ENCODE results near the gene ZBTB37.
"Not testable (repeated sequence)": the region's sequence is repeated elsewhere in the genome, so short reads cannot be mapped to it uniquely, and the experiment has no call there.

ZBTB37 gene

GRCh38 chr1:173868266-173869020 lies at the start of gene ZBTB37:
Gene ZBTB37 (plus strand): TSS chr1:173868380. CDS start chr1:173870226, 1,846 bp downstream.
- DNase-seq (ENCODE audit: low read depth in 2 of 2) = peak; percentile 82 to 88

GRCh38 chr1:173818459-173818858 lies 49.7 kb upstream of the ZBTB37 start:
- no peak for DNase-seq (ENCODE audit: low read depth in 2 of 2)

GRCh38 chr1:173821680-173822079 lies 46.5 kb upstream of the ZBTB37 start:
- DNase-seq (ENCODE audit: low read depth in 2 of 2) = no peak

- no peak for DNase-seq (ENCODE audit: low read depth in 2 of 2)
Observed at GRCh38 chr1:173823781-173824314, 44.3 kb upstream of the ZBTB37 start.

GRCh38 chr1:173824315-173825081 lies 43.7 kb upstream of the ZBTB37 start, which contains the start of the genes CENPL and DARS2:
Gene CENPL (minus strand): TSS chr1:173824883. CDS start chr1:173811299, 13,584 bp downstream.
Gene DARS2 (plus strand): TSS chr1:173824673. CDS start chr1:173825230, 557 bp downstream.
- DNase-seq (ENCODE audit: low read depth in 2 of 2) = peak; percentile 77 to 87

- DNase-seq (ENCODE audit: low read depth in 2 of 2) = no peak
Observed at GRCh38 chr1:173827611-173828010, 40.6 kb upstream of the ZBTB37 start.

- DNase-seq (ENCODE audit: low read depth in 2 of 2) = no peak
Observed at GRCh38 chr1:173832748-173833147, 35.4 kb upstream of the ZBTB37 start.

GRCh38 chr1:173852105-173852504 lies 16.1 kb upstream of the ZBTB37 start:
- no peak for DNase-seq (ENCODE audit: low read depth in 2 of 2)

- no peak for DNase-seq (ENCODE audit: low read depth in 2 of 2)
Observed at GRCh38 chr1:173853074-173853473, 15.1 kb upstream of the ZBTB37 start.

GRCh38 chr1:173856014-173856413 lies 12.2 kb upstream of the ZBTB37 start:
- no peak for DNase-seq (ENCODE audit: low read depth in 2 of 2)

- DNase-seq (ENCODE audit: low read depth in 2 of 2) = no peak
Observed at GRCh38 chr1:173856903-173857302, 11.3 kb upstream of the ZBTB37 start.

GRCh38 chr1:173857363-173857917 lies 10.7 kb upstream of the ZBTB37 start:
- no peak for DNase-seq (ENCODE audit: low read depth in 2 of 2)

GRCh38 chr1:173859547-173859946 lies 8.6 kb upstream of the ZBTB37 start:
- DNase-seq (ENCODE audit: low read depth in 2 of 2) = not testable (repeated sequence)

- no peak for DNase-seq (ENCODE audit: low read depth in 2 of 2)
Observed at GRCh38 chr1:173860065-173860464, 8.1 kb upstream of the ZBTB37 start.

GRCh38 chr1:173861731-173862145 lies 6.4 kb upstream of the ZBTB37 start:
- DNase-seq (ENCODE audit: low read depth in 2 of 2) = no peak

- not testable (repeated sequence) for DNase-seq (ENCODE audit: low read depth in 2 of 2)
Observed at GRCh38 chr1:173862146-173862768, 5.9 kb upstream of the ZBTB37 start.

GRCh38 chr1:173862769-173863223 lies 5.4 kb upstream of the ZBTB37 start:
- DNase-seq (ENCODE audit: low read depth in 2 of 2) = no peak

- no peak for DNase-seq (ENCODE audit: low read depth in 2 of 2)
Observed at GRCh38 chr1:173863224-173864161, 4.7 kb upstream of the ZBTB37 start.

GRCh38 chr1:173864179-173864867 lies 3.9 kb upstream of the ZBTB37 start:
- no peak for DNase-seq (ENCODE audit: low read depth in 2 of 2)

All from stimulated activated CD8-positive, alpha-beta memory T cell treated with anti-CD3 and anti-CD28 coated beads, Interleukin-15, amount 100 ng/mL, for 4 hours (primary cell).